Mesothelial cell of epicardium (in vitro differentiated cells): ENCODE data around the gene KREMEN2. TPM values are rescaled to one million over a fixed set of nuclear protein-coding genes. Genes with fewer than 3 reads are reported as not detected.

ENCODE experiments used
- DNase-seq, 2 experiments: peaks; one replicate each; pipeline ENCODE4 v3.0.0; 2021; ENCODE audit warnings: low spot score in 2 of 2; ENCODE audit not compliant: unreplicated experiment in 2 of 2
- H3K27ac Mint-ChIP-seq: 2 replicates; pipeline ENCODE4 v1.8.0; 2021; ENCODE audit warnings: mixed read lengths
- H3K27me3 Mint-ChIP-seq: 2 replicates; pipeline ENCODE4 v1.8.0; 2021; ENCODE audit warnings: low read depth, mixed read lengths
- H3K36me3 Mint-ChIP-seq: 2 replicates; pipeline ENCODE4 v1.8.0; 2021; ENCODE audit warnings: mixed read lengths
- H3K4me1 Mint-ChIP-seq: 2 replicates; pipeline ENCODE4 v1.8.0; 2021; ENCODE audit warnings: mixed read lengths
- H3K4me3 Mint-ChIP-seq: 2 replicates; pipeline ENCODE4 v1.8.0; 2021; ENCODE audit warnings: mild to moderate bottlenecking, moderate library complexity, mixed read lengths
- H3K9me3 Mint-ChIP-seq: 2 replicates; pipeline ENCODE4 v1.8.0; 2021; ENCODE audit warnings: mixed read lengths
- CTCF ChIP-seq: fragments of 200-600 bp; sonication (generic); IDR thresholded peaks from one replicate; pipeline ENCODE4 v1.5.0; 2021; ENCODE audit warnings: antibody characterized with exemption; ENCODE audit not compliant: unreplicated experiment
- total RNA-seq: library from RNA; stranded (reverse); gene quantifications from 3 replicates; pipeline ENCODE4 v1.2.1, GENCODE V29; 2021

KREMEN2 gene
- total RNA-seq, 1 donor from 2014 or later = 29.1 TPM

DNA sequence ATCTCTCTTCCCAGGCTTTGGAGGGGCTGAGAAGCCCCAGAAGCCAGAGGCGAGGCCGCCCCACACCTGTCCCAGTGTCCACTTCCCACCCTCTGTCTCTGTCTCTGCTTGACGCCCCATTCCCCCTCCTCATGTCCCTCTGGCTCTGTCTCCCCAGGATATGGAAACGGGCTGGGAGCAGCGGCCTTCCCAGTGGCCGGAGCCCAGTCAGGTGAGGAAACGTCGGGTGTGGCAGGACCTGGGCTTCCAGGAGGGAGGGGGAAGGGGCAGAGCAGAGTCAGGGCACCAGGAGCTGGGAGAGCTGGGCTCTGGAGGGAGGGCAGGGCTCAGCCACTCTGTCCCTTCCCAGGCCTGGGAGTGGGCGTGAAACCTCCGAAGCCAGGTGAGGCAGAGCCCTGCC, 26.8 kb downstream of the KREMEN2 start:
- DNase-seq = no peak
- Mint-ChIP-seq H3K36me3 (no peaks in the 10 kb centered on the region), H3K4me1 (peaks cover 32% of the 10 kb centered on the region), H3K4me3 (no peak overlapping the region), H3K27ac (no peak overlapping the region), H3K27me3 (no peaks in the 10 kb centered on the region), H3K9me3 (no peaks in the 10 kb centered on the region)
- no peak for TF ChIP-seq CTCF

GRCh38 chr16:2991566-2992261, 27.6 kb downstream of the KREMEN2 start:
- no peak for DNase-seq
- H3K4me1 Mint-ChIP-seq = peaks cover 30% of the 10 kb centered on the region
- TF ChIP-seq CTCF = no peak
- H3K4me3 Mint-ChIP-seq = no peak overlapping the region
- H3K9me3 Mint-ChIP-seq = no peaks in the 10 kb centered on the region
- no peak overlapping the region for H3K27ac Mint-ChIP-seq
- no peaks in the 10 kb centered on the region for H3K27me3 Mint-ChIP-seq
- H3K36me3 Mint-ChIP-seq = no peaks in the 10 kb centered on the region

- H3K27me3 Mint-ChIP-seq = no peaks in the 10 kb centered on the region
- DNase-seq = no peak
- no peaks in the 10 kb centered on the region for H3K9me3 Mint-ChIP-seq
- H3K4me3 Mint-ChIP-seq = no peak overlapping the region
- no peak overlapping the region for H3K27ac Mint-ChIP-seq
- no peaks in the 10 kb centered on the region for H3K36me3 Mint-ChIP-seq
- H3K4me1 Mint-ChIP-seq = peaks cover 28% of the 10 kb centered on the region
- no peak for TF ChIP-seq CTCF
Observed at GRCh38 chr16:2992383-2993081, 28.5 kb downstream of the KREMEN2 start.

- no peak overlapping the region for H3K27ac Mint-ChIP-seq
- no peaks in the 10 kb centered on the region for H3K4me1 Mint-ChIP-seq
- peaks cover 2% of the 10 kb centered on the region for H3K27me3 Mint-ChIP-seq
- no peak for DNase-seq
- H3K36me3 Mint-ChIP-seq = no peaks in the 10 kb centered on the region
- TF ChIP-seq CTCF = no peak
- no peak overlapping the region for H3K4me3 Mint-ChIP-seq
- H3K9me3 Mint-ChIP-seq = no peaks in the 10 kb centered on the region
Observed at GRCh38 chr16:2996298-2996697, 32.2 kb downstream of the KREMEN2 start.

DNA sequence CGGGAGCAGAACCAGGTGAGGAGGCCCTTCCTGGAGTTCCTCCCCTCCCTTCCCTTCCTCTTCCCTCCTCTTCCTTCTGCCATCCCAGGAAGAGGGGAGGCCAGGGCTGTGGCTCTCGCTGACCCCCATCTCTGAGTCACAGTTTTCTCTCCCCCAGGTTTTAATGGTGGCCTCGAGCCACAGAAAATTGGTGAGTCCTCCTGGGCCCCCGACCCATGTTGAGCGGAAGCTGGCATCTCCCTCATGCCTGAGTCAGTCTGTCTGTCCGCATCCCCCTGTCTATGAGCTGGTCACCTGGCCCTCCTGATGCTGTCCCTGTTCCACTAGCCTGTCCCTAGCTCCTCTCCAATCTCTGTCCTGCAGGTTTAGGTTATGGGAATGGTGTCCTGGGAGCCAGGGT, 35.9 kb downstream of the KREMEN2 start:
- DNase-seq = no peak
- Mint-ChIP-seq H3K36me3 (no peaks in the 10 kb centered on the region), H3K9me3 (no peaks in the 10 kb centered on the region), H3K4me1 (peaks cover 3% of the 10 kb centered on the region), H3K27me3 (peaks cover 11% of the 10 kb centered on the region), H3K27ac (no peak overlapping the region), H3K4me3 (no peak overlapping the region)
- TF ChIP-seq CTCF = no peak
